GM23248 (cell line): Measurements from ENCODE around the gene THEM4. TPM values are rescaled to one million over a fixed set of nuclear protein-coding genes. Genes with fewer than 3 reads are reported as not detected.
A peak's percentile ranks its signal among the peaks of the same experiment; 100 is the strongest.

Source experiments
- DNase-seq: peaks from one replicate; pipeline ENCODE4 v3.0.0-alpha.2; 2015
- H2AFZ ChIP-seq: fragments of 200-600 bp; sonication (generic); 2 replicates; pipeline ENCODE4 v1.6.1; 2016; ENCODE audit warnings: antibody characterized with exemption
- H3F3A ChIP-seq: fragments of 200-600 bp; sonication (generic); 2 replicates; pipeline ENCODE4 v1.6.1; 2016; ENCODE audit warnings: mild to moderate bottlenecking, antibody characterized with exemption, mixed run types; ENCODE audit not compliant: insufficient read depth
- H3K27ac ChIP-seq: fragments of 200-600 bp; sonication (generic); 2 replicates; pipeline ENCODE4 v1.5.1; 2016; ENCODE audit warnings: mild to moderate bottlenecking
- H3K27me3 ChIP-seq: fragments of 200-600 bp; sonication (generic); replicated peaks from 2 replicates; pipeline ENCODE4 v1.6.1; 2016; ENCODE audit warnings: mild to moderate bottlenecking; ENCODE audit not compliant: insufficient read depth
- H3K36me3 ChIP-seq: fragments of 200-600 bp; sonication (generic); 2 replicates; pipeline ENCODE4 v1.6.1; 2016; ENCODE audit warnings: low read depth, mild to moderate bottlenecking
- H3K4me1 ChIP-seq: fragments of 200-600 bp; sonication (generic); 2 replicates; pipeline ENCODE4 v1.6.1; 2016; ENCODE audit warnings: mild to moderate bottlenecking; ENCODE audit not compliant: insufficient read depth
- H3K4me2 ChIP-seq: fragments of 200-600 bp; sonication (generic); one replicate; pipeline ENCODE4 v1.6.1; 2016; ENCODE audit warnings: mild to moderate bottlenecking; ENCODE audit not compliant: unreplicated experiment
- H3K4me3 ChIP-seq: fragments of 200-600 bp; sonication (generic); 2 replicates; pipeline ENCODE4 v1.5.1; 2016; ENCODE audit warnings: mild to moderate bottlenecking
- H3K79me2 ChIP-seq: fragments of 200-600 bp; sonication (generic); 2 replicates; pipeline ENCODE4 v1.6.1; 2016; ENCODE audit warnings: mild to moderate bottlenecking; ENCODE audit not compliant: insufficient read depth
- H3K9ac ChIP-seq: fragments of 200-600 bp; sonication (generic); 2 replicates; pipeline ENCODE4 v1.6.1; 2016; ENCODE audit warnings: mild to moderate bottlenecking
- H3K9me2 ChIP-seq: fragments of 200-600 bp; sonication (generic); 2 replicates; pipeline ENCODE4 v1.6.1; 2016; ENCODE audit warnings: mixed run types, mild to moderate bottlenecking, moderate library complexity; ENCODE audit not compliant: insufficient read depth
- H3K9me3 ChIP-seq: fragments of 200-600 bp; sonication (generic); one replicate; pipeline ENCODE4 v1.6.1; 2017; ENCODE audit warnings: low read depth
- H4K20me1 ChIP-seq: fragments of 200-600 bp; sonication (generic); 2 replicates; pipeline ENCODE4 v1.6.0; 2016; ENCODE audit not compliant: insufficient read depth
- EZH2 ChIP-seq: fragments of 200-600 bp; sonication (generic); IDR thresholded peaks from 2 replicates; pipeline ENCODE4 v1.6.1; 2018; ENCODE audit warnings: antibody characterized with exemption, mild to moderate bottlenecking; ENCODE audit not compliant: insufficient read depth, poor library complexity, severe bottlenecking
- EZH2phosphoT487 ChIP-seq: fragments of 200-600 bp; sonication (generic); IDR thresholded peaks from 2 replicates; pipeline ENCODE4 v1.6.1; 2018; ENCODE audit warnings: antibody characterized with exemption, moderate library complexity, mild to moderate bottlenecking, low read depth; ENCODE audit not compliant: insufficient read depth
- WGBS, 2 experiments: methylation state at CpG; one replicate each; pipeline ENCODE4 v1.1.6; 2015 to 2017; ENCODE audit warnings: low lambda C conversion rate in 2 of 2, low coverage in 1 of 2; ENCODE audit errors: missing lambda C conversion rate in 2 of 2; 5-methylcytosine and 5-hydroxymethylcytosine counted together
- in situ Hi-C: fragments of 300-500 bp; cut with MboI; formaldehyde crosslinking; loops from 2 replicates; pipeline ENCODE4 v1.15.0; 2020
- polyA plus RNA-seq: library from polyadenylated mRNA; unstranded; fragments of >200 nt; fragmentation: Nextera tagmentation; extraction: Ambion mirVana; gene quantifications from 2 replicates; pipeline ENCODE4 v1.2.1, GENCODE V29; 2016
- total RNA-seq: library from RNA; depleted of rRNA; stranded (reverse); fragments of >200 nt; shearing (Covaris generic); gene quantifications from 2 replicates; pipeline ENCODE4 v1.2.3, GENCODE V29; 2014

Gene THEM4
- total and polyA plus RNA-seq, 2 experiments from 2014 or later, result 14.6 to 17.9 TPM

GRCh38 chr1:151832318-151832980 is 76.9 kb downstream of the THEM4 start:
- H3K9me3 ChIP-seq, result no peaks in the 10 kb centered on the region
- H4K20me1 ChIP-seq, result no peaks in the 10 kb centered on the region
- no peaks in the 10 kb centered on the region for H3F3A ChIP-seq
- TF ChIP-seq EZH2, result no peak
- TF ChIP-seq EZH2phosphoT487, result no peak
- H2AFZ ChIP-seq, result no peak overlapping the region
- in situ Hi-C loops, result no loop called here
- H3K9ac ChIP-seq, result no peak overlapping the region
- no peak overlapping the region for H3K4me2 ChIP-seq
- no peaks in the 10 kb centered on the region for H3K4me1 ChIP-seq
- WGBS, 2 experiments, result 29% methylated on average over 10 of the region's 10 CpGs
- H3K4me3 ChIP-seq, result no peak overlapping the region
- H3K79me2 ChIP-seq, result no peaks in the 10 kb centered on the region
- DNase-seq, result peak; percentile 88
- no peaks in the 10 kb centered on the region; the same call in 1 of the 2 replicates for H3K27me3 ChIP-seq
- no peak overlapping the region for H3K27ac ChIP-seq
- no peaks in the 10 kb centered on the region for H3K36me3 ChIP-seq
- no peaks in the 10 kb centered on the region for H3K9me2 ChIP-seq

GRCh38 chr1:151831605-151832004 is 77.7 kb downstream of the THEM4 start, which contains the start of gene RORC:
Gene RORC, minus strand, starts transcription at chr1:151831802. Its CDS starts 38 bp downstream, at chr1:151831764.
- H3K27ac ChIP-seq, result no peak within 1 kb of the TSS
- no peaks in the 10 kb centered on the region for H3K4me1 ChIP-seq
- no peaks in the 10 kb centered on the region for H3K9me2 ChIP-seq
- TF ChIP-seq EZH2, result no peak
- TF ChIP-seq EZH2phosphoT487, result no peak
- no peak within 1 kb of the TSS for H3K9ac ChIP-seq
- DNase-seq, result no peak
- H3K9me3 ChIP-seq, result no peaks in the 10 kb centered on the region
- in situ Hi-C loops, result no loop called here
- H4K20me1 ChIP-seq, result no peaks in the 10 kb centered on the region
- no peaks in the 10 kb centered on the region for H3K27me3 ChIP-seq
- WGBS, 2 experiments, result 86 to 89% methylated on average over 3 to 5 of the region's 5 CpGs
- no peak within 1 kb of the TSS for H3K4me3 ChIP-seq
- no peaks in the 10 kb centered on the region for H3F3A ChIP-seq
- H3K79me2 ChIP-seq, result no peaks in the 10 kb centered on the region
- H3K4me2 ChIP-seq, result no peak within 1 kb of the TSS
- H3K36me3 ChIP-seq, result no peaks in the 10 kb centered on the region
- H2AFZ ChIP-seq, result no peak within 1 kb of the TSS

GRCh38 chr1:151831256-151831591 is 78.1 kb downstream of the THEM4 start:
- H3K27ac ChIP-seq, result no peak overlapping the region
- no peak overlapping the region for H3K4me3 ChIP-seq
- no peak for DNase-seq
- H3K27me3 ChIP-seq, result no peaks in the 10 kb centered on the region
- no peaks in the 10 kb centered on the region for H3K36me3 ChIP-seq
- H3F3A ChIP-seq, result no peaks in the 10 kb centered on the region
- no peaks in the 10 kb centered on the region for H3K9me2 ChIP-seq
- H3K9me3 ChIP-seq, result no peaks in the 10 kb centered on the region
- H3K79me2 ChIP-seq, result no peaks in the 10 kb centered on the region
- TF ChIP-seq EZH2phosphoT487, result no peak
- no peak for TF ChIP-seq EZH2
- in situ Hi-C loops, result no loop called here
- no peak overlapping the region for H2AFZ ChIP-seq
- no peaks in the 10 kb centered on the region for H4K20me1 ChIP-seq
- no peak overlapping the region for H3K4me2 ChIP-seq
- 71 to 78% methylated on average over 4 of the region's 4 CpGs for WGBS, 2 experiments
- no peak overlapping the region for H3K9ac ChIP-seq
- no peaks in the 10 kb centered on the region for H3K4me1 ChIP-seq

GRCh38 chr1:151830055-151830454 is 79.3 kb downstream of the THEM4 start:
- H4K20me1 ChIP-seq, result no peaks in the 10 kb centered on the region
- H3K9me3 ChIP-seq, result no peaks in the 10 kb centered on the region
- no peaks in the 10 kb centered on the region for H3K79me2 ChIP-seq
- no peaks in the 10 kb centered on the region for H3K4me1 ChIP-seq
- H3K36me3 ChIP-seq, result no peaks in the 10 kb centered on the region
- TF ChIP-seq EZH2 (no peak), EZH2phosphoT487 (no peak)
- no peak overlapping the region for H3K27ac ChIP-seq
- H3K9ac ChIP-seq, result no peak overlapping the region
- WGBS, 2 experiments, result 46 to 62% methylated on average over 6 of the region's 6 CpGs
- H3F3A ChIP-seq, result no peaks in the 10 kb centered on the region
- in situ Hi-C loops, result no loop called here
- no peak overlapping the region for H3K4me3 ChIP-seq
- no peaks in the 10 kb centered on the region for H3K27me3 ChIP-seq
- H3K4me2 ChIP-seq, result no peak overlapping the region
- no peak overlapping the region for H2AFZ ChIP-seq
- DNase-seq, result no peak
- H3K9me2 ChIP-seq, result no peaks in the 10 kb centered on the region
